Lower lobe of right lung (tissue), 2 donors: ENCODE data around the gene CHCT1. TPM values are rescaled to one million over a fixed set of nuclear protein-coding genes. Genes with fewer than 3 reads are reported as not detected.
"Not testable (repeated sequence)": the region's sequence is repeated elsewhere in the genome, so short reads cannot be mapped to it uniquely, and the experiment has no call there.

Source experiments
- ATAC-seq, 2 donors: fragments of 200-7000 bp; cut with Tn5 transposase; one replicate each; pipeline ENCODE4 v1.9.1; 2020 to 2022; ENCODE audit warnings: mild to moderate bottlenecking in 2 of 2, moderate library complexity in 2 of 2
- DNase-seq: peaks from one replicate; pipeline ENCODE4 v3.0.0-alpha.2; 2020
- H3K27ac ChIP-seq: fragments of 200-600 bp; one replicate; pipeline ENCODE4 v1.8.0; 2022
- H3K27me3 ChIP-seq: fragments of 200-600 bp; one replicate; pipeline ENCODE4 v1.8.0; 2022; ENCODE audit warnings: low read depth
- H3K36me3 ChIP-seq: fragments of 200-600 bp; one replicate; pipeline ENCODE4 v1.8.0; 2022; ENCODE audit warnings: mild to moderate bottlenecking
- H3K4me1 ChIP-seq: fragments of 200-600 bp; one replicate; pipeline ENCODE4 v1.8.0; 2022
- H3K4me3 ChIP-seq: fragments of 200-600 bp; one replicate; pipeline ENCODE4 v1.8.0; 2022; ENCODE audit warnings: mild to moderate bottlenecking
- H3K9me3 ChIP-seq: fragments of 200-600 bp; one replicate; pipeline ENCODE4 v1.8.0; 2022
- intact Hi-C: fragments of 100-400 bp; cut with DNase I; formaldehyde crosslinking; loops from one replicate; pipeline ENCODE4 v1.11.0; 2022
- long read RNA-seq: library from polyadenylated mRNA; unstranded; transcript quantifications from one replicate; pipeline ENCODE4 v2.0.0, GENCODE V29; 2021
- total RNA-seq: library from RNA; stranded (reverse); fragmentation: NEBNext Ultra II Directional; extraction: Animal tissue kit (Norgen Biotek cat#: 25700); gene quantifications from one replicate; pipeline ENCODE4 v1.2.1, GENCODE V29; 2021
- TF ChIP-seq, protein P1 (sequence below): fragments of 200-600 bp; IDR thresholded peaks from one replicate; pipeline ENCODE4 v1.8.0; 2022; ENCODE audit warnings: antibody characterized with exemption, mild to moderate bottlenecking
- donor health status: DM: no; HTN: yes; CAD: no; lungs with severe emphysema.

The CHCT1 gene
- total RNA-seq: not detected
- long read RNA-seq, partial matches to known transcripts: 0 of 14 reads
- long read RNA-seq, other reads (novel, unspliced or antisense): 14 of 14 reads

DNA sequence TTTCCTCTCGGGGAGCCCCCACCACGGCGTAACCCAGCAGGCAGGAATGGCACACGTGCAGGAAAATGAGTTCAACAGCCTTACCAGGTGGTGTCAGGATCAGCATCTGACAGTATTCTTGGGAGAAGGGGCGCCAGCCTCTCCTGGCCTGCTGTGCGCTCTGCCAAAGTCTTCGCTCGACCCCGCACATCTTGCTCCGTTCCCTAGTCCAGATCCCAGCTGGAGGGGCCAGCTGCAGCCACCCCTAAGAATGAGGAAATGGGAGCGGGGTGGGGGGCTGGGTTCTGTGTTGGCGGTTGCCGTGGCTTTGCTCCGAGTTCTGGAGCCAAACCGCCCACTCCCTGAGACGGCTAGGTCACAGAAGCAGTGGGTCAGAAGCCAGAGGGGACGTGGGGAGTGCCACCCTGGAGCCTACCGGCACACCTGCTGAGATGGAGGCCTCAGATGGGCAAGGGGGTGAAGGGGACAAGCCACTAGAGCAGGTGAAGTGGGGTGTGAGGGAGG is at the start of gene CHCT1:
Gene CHCT1 (plus strand): TSS at position 328 of the 504 bp plus-strand sequence. CDS start 104 bp downstream, at position 432.
- DNase-seq (peak; percentile 67), ATAC-seq (peak; percentile 32 to 47)
- H3K27ac ChIP-seq: peak within 1 kb of the TSS; percentile 66

DNA sequence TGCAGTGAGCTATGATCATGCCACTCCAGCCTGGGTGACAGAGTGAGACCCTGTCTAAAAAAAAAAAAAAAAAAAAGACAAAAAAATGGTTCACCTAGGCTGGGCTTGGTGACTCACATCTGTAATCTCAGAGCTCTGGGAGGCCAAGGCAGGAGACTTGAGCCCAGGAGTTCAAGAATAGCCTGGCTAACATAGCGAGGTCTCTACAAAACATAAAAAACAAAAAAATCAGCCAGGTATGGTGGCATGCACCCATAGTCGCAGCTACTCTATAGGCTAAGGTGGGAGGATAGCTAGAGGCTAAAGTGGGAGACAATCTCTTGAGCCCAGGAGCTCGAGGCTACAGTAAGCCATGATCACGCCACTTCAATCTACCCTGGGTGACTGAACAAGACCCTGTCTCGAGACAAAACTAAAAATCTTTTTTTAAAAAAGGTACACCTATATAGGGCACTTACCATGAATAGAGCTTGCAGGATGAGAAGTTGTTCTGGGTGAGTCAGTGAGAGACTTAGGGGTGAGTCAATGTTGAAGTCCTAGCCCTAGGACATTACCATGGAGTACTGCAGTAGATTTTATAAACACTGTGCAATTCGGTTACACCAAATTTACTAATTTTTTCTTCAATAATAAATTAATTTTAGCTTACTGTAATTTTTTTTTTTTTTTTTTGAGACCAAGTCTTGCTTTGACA is 49.4 kb upstream of the CHCT1 start:
- Histone ChIP-seq H3K4me3 (no peak overlapping the region), H3K9me3 (no peaks in the 10 kb centered on the region), H3K36me3 (peaks cover 9% of the 10 kb centered on the region), H3K4me1 (peaks cover 5% of the 10 kb centered on the region), H3K27ac (no peak overlapping the region), H3K27me3 (no peaks in the 10 kb centered on the region)
- intact Hi-C loops: no loop called here
- TF ChIP-seq, protein P1, sequence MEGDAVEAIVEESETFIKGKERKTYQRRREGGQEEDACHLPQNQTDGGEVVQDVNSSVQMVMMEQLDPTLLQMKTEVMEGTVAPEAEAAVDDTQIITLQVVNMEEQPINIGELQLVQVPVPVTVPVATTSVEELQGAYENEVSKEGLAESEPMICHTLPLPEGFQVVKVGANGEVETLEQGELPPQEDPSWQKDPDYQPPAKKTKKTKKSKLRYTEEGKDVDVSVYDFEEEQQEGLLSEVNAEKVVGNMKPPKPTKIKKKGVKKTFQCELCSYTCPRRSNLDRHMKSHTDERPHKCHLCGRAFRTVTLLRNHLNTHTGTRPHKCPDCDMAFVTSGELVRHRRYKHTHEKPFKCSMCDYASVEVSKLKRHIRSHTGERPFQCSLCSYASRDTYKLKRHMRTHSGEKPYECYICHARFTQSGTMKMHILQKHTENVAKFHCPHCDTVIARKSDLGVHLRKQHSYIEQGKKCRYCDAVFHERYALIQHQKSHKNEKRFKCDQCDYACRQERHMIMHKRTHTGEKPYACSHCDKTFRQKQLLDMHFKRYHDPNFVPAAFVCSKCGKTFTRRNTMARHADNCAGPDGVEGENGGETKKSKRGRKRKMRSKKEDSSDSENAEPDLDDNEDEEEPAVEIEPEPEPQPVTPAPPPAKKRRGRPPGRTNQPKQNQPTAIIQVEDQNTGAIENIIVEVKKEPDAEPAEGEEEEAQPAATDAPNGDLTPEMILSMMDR: no peak
- DNase-seq: no peak
- ATAC-seq: peak in 1 of 2 donors; percentile 42

More for the DNA sequence above, at the start of gene CHCT1:
- Histone ChIP-seq H3K36me3 (no peaks in the 10 kb centered on the region), H3K4me1 (peaks cover 8% of the 10 kb centered on the region), H3K4me3 (peak within 1 kb of the TSS; percentile 55), H3K27me3 (no peaks in the 10 kb centered on the region), H3K9me3 (no peaks in the 10 kb centered on the region)
- intact Hi-C loops: no loop called here
- TF ChIP-seq, protein P1: no peak

DNA sequence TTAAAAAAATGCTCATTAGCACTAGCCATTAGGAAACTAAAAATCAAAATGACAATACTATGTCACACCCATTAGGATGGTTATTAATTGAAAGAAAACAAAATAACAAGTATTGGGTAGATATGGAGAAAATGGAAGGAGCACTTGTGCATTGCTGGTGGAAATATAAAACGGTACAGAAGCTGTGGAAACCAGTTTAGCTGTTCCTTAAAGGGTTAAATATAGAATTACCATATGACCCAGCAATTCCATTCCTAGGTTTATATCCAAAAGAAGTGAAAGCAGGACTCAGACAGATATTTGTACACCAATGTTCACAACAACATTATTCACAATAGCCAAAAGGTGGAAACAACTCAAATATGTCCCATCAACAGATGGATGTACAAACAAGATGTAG is 44.1 kb upstream of the CHCT1 start:
- H3K9me3 ChIP-seq, intact Hi-C loops, ATAC-seq, H3K4me1 ChIP-seq, H3K27me3 ChIP-seq, DNase-seq, H3K4me3 ChIP-seq, H3K27ac ChIP-seq: not testable (repeated sequence)
- peaks cover 14% of the 10 kb centered on the region for H3K36me3 ChIP-seq

DNA sequence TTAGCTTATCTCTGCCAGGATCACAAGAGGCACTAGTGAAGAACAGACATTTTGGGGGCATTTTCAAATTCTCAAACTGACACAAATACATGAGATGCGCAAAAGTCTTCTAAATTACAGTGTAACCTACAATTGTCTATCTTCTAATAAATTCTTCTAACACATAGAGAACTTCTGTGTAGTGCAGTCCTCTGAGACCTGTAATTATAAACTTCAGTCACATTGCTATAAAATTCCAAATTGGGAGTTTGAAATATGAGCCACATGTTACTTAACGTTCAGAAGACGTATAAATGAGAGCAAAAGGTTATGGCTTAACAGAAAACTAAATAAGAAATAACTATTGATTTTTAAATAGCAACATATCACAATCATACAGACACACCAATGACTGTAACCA is 42.8 kb upstream of the CHCT1 start:
- Histone ChIP-seq H3K36me3 (peaks cover 14% of the 10 kb centered on the region), H3K4me1 (peaks cover 12% of the 10 kb centered on the region)
- ATAC-seq, H3K27me3 ChIP-seq, intact Hi-C loops, H3K4me3 ChIP-seq, H3K27ac ChIP-seq, DNase-seq, H3K9me3 ChIP-seq: not testable (repeated sequence)

DNA sequence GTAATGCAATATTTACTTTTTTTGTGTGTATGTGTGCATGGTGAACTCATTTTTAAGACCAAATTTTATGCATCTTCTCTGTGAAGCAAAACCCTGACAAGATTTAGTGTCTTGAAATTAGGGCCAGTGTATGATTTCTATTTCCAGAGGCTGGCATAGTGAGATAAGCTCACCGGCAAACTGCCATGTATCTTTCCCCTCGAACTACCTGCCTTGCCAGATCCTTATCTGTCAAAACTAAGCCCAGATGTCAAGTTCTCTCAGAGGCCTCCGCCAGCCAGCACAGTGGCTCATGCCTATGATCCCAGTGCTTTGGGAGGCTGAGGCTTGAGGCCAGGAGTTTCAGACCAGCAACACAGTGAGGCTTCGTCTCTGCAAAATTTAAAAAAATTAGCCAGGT is 40.3 kb upstream of the CHCT1 start:
- Histone ChIP-seq H3K27ac (no peak overlapping the region), H3K9me3 (no peaks in the 10 kb centered on the region), H3K4me3 (no peak overlapping the region), H3K4me1 (peaks cover 37% of the 10 kb centered on the region), H3K27me3 (no peaks in the 10 kb centered on the region), H3K36me3 (peaks cover 7% of the 10 kb centered on the region)
- TF ChIP-seq, protein P1: no peak
- intact Hi-C loops: no loop called here
- DNase-seq (no peak), ATAC-seq (no peak)

DNA sequence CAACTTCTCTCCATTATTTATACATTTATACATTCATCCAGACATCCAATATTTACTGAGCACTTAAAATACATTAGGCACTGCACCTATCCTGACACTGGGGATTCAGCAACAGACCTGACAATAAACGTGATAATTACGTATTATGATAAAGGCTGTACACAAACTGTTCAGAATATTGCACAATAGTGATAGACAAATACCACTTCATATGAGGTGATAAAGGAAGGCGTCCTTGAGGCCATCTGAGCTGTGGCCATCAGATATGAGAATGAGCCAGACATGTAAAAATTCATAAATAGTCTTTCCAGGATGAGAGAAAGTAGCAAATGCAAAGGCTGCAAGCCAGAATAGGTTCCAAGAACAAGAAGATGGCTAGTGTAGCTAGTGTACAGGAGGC is 38.9 kb upstream of the CHCT1 start:
- peaks cover 5% of the 10 kb centered on the region for H3K36me3 ChIP-seq
- H3K9me3 ChIP-seq: no peaks in the 10 kb centered on the region
- H3K27me3 ChIP-seq: no peaks in the 10 kb centered on the region
- H3K4me1 ChIP-seq: peaks cover 52% of the 10 kb centered on the region
- no peak overlapping the region for H3K4me3 ChIP-seq
- no peak overlapping the region for H3K27ac ChIP-seq
- intact Hi-C loops: no loop called here
- ATAC-seq: no peak
- TF ChIP-seq, protein P1: no peak
- DNase-seq: no peak

DNA sequence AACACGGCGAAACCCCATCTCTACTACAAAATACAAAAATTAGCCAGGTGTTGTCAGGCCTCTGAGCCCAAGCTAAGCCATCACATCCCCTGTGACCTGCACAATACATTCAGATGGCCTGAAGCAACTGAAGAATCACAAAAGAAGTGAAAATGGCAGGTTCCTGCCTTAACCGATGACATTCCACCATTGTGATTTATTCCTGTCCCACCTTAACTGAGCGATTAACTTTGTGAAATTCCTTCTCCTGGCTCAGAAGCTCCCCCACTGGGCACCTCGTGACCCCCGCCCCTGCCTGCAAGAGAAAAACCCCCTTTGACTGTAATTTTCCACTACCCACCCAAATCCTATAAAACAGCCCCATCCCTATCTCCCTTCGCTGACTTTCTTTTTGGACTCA is 37.4 kb upstream of the CHCT1 start:
- not testable (repeated sequence) for H3K27ac ChIP-seq, H3K9me3 ChIP-seq
- H3K4me1 ChIP-seq: peaks cover 67% of the 10 kb centered on the region

More for the DNA sequence above, 37.4 kb upstream of the CHCT1 start:
- ATAC-seq, H3K36me3 ChIP-seq, intact Hi-C loops, H3K4me3 ChIP-seq, DNase-seq, H3K27me3 ChIP-seq: not testable (repeated sequence)
